ENCODE data around the gene SEPTIN5.

The SEPTIN5 gene

DNA sequence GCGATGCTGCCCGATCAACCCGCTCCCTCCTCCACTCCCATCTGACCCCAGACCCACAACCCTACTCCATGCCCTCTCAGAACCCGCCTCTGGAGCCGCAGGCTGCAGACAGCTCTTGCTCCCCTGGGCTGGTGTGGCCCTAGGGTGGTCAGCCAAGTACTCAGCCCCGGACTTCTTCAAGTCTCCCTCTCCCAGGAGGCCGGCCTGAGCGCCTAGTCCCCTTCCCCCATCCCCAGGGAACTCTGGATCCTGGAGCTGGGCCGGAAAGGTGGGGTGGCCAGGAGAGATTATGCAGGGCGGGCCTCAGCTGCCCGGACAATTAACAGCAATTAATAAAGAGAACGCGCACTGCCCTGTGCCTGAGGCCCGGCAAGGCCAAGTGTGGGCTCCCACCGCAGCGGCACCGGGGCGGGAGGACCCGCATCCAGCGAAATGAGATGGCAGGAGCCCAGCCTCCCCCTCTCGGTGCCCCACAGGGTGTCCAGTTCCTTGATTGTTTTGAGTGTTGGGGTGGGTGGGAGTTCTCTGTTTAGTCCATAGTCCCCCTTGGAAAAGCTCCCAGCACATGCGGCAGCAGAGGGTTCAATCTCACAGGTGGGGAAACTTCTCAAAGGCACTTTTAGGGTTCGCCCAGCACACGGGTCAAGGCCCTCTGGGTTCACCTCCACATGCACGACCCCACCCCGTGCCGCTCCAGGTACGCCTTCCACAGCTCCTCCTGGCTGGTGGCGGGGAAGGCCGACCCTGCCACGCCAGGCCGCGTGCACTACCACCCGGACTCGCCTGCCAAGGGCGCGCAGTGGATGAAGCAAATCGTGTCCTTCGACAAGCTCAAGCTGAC, 49.4 kb downstream of the SEPTIN5 start:
- no peak for DNase-seq

GRCh38 chr22:19764299-19764593, 49.9 kb downstream of the SEPTIN5 start:
- no peak for DNase-seq

DNA sequence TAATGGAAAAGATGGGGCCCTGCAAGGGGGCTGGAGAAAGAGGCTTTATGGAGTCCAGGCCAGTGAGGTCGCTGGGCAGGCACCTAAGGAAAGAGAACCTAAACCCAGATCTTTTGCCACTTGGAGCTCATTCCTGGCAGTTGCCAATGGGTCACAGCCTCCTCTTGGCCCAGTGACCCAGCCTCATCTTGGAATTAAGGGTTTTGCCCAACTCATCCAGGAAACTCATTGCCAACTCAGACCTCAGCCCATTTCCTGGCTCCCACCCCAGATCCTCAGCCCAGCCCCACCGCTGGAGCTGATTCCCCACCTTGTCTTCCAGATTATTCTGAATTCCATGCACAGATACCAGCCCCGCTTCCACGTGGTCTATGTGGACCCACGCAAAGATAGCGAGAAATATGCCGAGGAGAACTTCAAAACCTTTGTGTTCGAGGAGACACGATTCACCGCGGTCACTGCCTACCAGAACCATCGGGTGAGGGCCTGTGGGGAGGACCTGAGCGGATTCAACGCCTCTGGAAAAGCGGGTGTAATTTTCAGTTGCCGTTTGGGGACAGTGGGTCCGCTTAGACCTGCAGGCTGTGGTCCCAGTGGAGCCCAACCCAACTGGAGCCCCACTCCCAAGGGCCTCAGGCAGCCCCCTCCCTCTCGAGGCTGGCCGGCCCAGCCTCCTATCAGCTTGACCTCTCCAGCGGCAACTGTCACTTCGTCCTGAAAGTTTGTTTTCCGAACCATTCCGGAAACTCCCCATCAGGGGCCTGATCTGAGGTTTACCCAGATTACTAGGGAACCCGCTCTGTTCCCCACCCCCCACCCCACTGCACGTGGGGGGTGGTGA, 50.6 kb downstream of the SEPTIN5 start:
- no peak for DNase-seq

GRCh38 chr22:19765477-19766239, 51.4 kb downstream of the SEPTIN5 start:
- no peak for DNase-seq

- no peak for DNase-seq
These were observed 51.9 kb downstream of the SEPTIN5 start for GRCh38 chr22:19766240-19766510.

DNA sequence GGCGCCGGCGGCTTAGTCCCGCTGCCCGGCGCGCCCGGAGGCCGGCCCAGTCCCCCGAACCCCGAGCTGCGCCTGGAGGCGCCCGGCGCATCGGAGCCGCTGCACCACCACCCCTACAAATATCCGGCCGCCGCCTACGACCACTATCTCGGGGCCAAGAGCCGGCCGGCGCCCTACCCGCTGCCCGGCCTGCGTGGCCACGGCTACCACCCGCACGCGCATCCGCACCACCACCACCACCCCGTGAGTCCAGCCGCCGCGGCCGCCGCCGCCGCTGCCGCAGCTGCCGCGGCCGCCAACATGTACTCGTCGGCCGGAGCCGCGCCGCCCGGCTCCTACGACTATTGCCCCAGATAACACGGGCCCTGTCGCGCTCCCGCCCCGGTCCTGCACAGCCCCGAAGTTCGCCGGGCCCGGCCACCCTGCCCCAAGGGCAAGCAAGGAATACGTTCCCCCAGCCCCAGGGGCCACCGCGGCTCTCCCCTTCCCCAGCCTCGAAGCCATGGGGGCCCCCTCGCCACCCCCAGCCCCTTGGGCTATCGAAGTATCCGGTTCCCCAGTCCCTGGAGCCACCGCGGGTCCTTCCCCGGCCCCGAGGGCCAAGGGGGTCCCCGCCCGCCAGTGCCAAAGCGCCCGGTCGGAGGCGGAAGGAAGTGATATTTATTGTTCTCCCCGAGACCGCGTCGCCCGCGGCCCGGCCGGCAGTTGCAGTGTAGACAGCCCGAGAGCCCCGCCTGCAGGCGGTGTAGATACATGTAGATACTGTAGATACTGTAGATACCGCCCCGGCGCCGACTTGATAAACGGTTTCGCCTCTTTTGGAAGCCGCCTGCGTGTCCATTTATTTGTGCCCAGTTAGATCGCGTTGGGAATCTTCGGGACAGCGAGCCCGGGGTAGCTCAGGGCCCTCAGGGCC, 52.5 kb downstream of the SEPTIN5 start:
- DNase-seq: no peak

GRCh38 chr22:19767427-19768341, 53.4 kb downstream of the SEPTIN5 start:
- no peak for DNase-seq

- no peak for DNase-seq
These were observed 55.1 kb downstream of the SEPTIN5 start for GRCh38 chr22:19769393-19769715.

- no peak for DNase-seq
These were observed 56.3 kb downstream of the SEPTIN5 start for GRCh38 chr22:19770349-19771220.

GRCh38 chr22:19772422-19772672, 58.0 kb downstream of the SEPTIN5 start:
- no peak for DNase-seq
